SIG-M5 (cell line): ENCODE measurements around the gene ARSB.
"Not testable (repeated sequence)": the region's sequence is repeated elsewhere in the genome, so short reads cannot be mapped to it uniquely, and the experiment has no call there.

Source experiments
- DNase-seq: peaks from one replicate; lab custom pipeline; 2025; lab: John Stamatoyannopoulos, UW

The ARSB gene

DNA sequence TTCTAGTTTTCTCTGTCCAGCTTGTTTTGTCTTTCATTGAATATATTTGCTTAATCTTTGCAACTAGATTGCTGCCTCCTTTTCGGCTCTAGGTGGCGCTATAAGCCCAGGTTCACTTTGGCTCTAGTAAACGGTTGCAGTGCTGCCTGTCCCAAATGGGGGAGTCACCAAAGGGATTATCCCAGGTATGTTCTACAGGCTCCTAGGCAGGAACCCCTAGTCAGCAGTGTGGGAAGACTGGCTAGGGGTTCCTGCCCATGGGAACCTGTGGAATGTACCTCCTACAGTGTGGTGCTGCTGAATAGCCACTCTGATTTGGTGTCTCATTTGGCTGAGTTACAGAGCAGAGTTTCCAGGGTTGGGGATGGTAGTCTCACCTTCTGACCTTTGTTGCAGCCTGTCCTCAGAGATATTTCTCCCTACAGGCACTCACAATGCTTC lies 85.2 kb downstream of the ARSB start:
- no peak for DNase-seq

DNA sequence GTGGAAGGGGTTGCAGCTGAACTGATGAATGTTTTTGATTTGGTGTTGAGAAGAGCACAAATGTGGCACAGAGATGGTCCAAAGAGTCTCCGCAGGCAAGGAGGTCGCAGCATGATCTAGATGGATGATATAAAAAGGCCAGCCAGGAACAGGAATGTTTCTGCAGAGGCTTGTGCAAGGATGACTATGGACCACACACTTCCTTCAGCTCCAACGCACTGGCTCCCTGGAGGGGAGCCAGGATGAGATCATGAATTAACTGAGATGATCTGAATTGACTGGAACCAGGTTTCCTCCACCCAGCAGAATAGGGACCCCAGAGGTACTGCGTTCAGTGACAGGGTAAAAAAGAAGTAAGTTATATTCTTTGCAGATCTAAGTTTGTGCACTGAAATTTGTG lies 89.0 kb downstream of the ARSB start:
- no peak for DNase-seq

DNA sequence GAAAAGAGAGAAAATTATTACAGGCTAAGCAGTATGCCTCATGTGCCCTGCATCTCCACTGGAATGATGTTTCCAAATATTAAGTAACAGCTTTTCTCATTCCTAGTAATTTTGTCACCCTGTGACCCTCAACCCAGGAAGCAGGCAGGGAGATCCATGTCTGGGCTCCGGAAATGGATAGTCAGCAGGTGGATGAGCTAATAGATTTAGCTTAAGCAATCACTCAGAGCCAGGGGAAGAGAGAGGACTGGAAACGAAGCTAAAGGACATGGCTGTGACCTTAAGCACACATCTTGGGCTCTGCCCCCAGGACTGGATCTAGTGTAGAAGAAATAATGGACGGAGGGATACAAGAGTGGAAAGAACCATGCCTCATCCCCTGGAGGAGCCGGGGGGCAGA lies 89.5 kb downstream of the ARSB start:
- DNase-seq, result no peak

- DNase-seq, result no peak
Observed at GRCh38 chr5:78893940-78894677, 91.0 kb downstream of the ARSB start.

- no peak for DNase-seq
Observed at GRCh38 chr5:78890667-78891379, 94.3 kb downstream of the ARSB start.

- DNase-seq, result no peak
Observed at GRCh38 chr5:78889369-78890140, 95.6 kb downstream of the ARSB start.

DNA sequence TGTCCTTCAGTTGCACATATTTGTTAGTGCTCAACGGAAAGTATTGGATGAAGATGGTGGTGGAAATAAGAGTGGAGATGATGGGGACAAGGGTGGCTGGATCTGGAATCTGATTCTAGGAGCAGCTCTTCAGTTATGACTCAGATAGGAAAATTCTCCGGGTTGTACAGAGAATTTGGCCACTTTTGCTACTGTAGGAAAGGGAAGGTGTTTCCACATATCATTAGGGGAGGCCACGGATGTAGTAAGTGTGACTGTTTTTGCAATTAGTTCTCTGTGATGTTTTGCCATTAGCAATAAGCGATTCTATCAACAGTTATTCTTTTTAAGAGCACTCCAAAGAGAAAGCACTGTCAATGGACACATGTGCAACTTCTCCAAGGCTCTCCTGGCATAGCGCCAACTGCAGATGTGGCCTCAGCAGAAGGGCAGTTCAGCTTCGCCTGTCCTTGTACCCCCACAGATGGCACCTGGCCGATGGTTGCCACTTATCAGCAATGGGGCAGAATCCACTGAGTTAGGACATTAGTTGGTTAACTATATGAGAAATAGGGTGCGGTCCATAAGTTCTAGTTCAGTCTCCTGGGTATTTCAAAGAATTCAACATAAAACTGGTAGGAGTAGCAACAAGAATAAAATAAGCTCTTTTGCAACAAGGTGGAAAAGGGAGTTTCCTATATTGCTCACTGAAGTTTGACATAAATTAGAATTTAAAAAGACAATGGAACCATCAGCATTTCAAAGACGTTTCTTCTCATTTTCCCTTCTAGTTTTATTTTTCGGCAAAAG lies 96.3 kb downstream of the ARSB start:
- no peak for DNase-seq

DNA sequence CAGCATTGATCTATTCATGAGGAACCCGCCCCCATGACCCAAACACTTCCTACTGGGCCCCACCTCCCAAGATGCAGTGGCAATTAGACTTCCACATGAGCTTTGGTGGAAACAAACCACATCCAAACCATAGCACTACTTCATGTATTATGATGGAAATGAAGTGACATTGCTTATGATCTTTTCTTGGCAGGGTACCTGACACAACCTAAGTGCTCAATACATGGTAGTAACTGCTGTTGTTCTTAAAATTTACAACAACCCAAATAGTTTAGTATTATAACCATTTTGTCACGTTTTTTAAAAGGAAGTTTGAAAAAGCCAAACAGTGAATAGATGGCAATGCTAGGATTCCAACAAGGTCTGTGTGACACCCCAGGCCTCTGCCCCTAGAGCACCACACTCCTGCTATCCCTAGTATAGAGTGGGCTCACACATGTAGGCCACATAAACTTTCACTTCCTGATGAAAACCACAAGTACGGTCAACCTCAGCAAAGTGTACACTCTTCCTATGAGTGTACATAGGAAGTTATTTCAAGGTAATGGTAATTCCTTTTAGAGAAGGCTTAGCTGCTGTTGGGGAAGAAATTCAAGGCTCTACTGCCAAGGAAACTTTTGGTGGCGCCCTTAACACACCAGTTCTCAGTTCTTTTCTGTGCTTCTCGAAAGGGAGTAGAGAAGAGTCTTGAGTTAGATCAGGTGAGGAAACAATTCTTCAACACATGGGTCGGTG lies 97.6 kb downstream of the ARSB start:
- no peak for DNase-seq

GRCh38 chr5:78886341-78887230 lies 98.5 kb downstream of the ARSB start:
- no peak for DNase-seq

GRCh38 chr5:78881884-78882283 lies 103.2 kb downstream of the ARSB start:
- DNase-seq, result no peak

- no peak for DNase-seq
Observed at GRCh38 chr5:78879516-78879915, 105.6 kb downstream of the ARSB start.

- DNase-seq, result not testable (repeated sequence)
Observed at GRCh38 chr5:78866076-78866475, 119.0 kb downstream of the ARSB start.

- no peak for DNase-seq
Observed at GRCh38 chr5:78858364-78858763, 126.7 kb downstream of the ARSB start.

DNA sequence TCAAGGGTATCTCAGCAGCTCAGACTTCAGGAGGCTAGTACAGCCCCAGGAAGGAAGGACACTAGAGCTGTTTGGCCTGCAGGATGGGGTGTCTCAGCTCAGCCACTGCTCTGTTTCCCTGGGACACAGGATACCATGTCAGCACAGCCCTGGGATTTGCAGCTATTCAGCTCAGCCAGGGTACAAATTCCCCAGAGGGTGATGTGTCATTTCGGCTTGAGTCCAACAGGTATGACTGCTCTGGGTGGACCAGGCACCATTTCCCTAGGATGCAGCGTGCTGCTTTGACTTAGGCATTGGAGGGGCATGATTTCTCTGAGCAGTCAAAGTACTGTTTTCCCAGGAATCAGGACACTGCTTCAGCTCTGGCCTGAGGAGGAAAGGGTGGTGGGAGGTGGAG lies 130.1 kb downstream of the ARSB start:
- DNase-seq, result no peak

DNA sequence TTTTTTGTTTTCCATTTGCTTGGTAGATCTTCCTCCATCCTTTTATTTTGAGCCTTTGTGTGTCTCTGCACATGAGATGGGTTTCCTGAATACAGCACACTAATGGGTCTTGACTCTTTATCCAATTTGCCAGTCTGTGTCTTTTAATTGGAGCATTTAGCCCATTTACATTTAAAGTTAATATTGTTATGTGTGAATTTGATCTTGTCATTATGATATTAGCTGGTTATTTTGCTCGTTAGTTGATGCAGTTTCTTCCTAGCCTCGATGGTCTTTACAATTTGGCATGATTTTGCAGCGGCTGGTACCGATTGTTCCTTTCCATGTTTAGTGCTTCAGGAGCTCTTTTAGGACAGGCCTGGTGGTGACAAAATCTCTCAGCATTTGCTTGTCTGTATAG lies 133.2 kb downstream of the ARSB start:
- DNase-seq, result not testable (repeated sequence)

- no peak for DNase-seq
Observed at GRCh38 chr5:78845470-78845869, 139.6 kb downstream of the ARSB start.

DNA sequence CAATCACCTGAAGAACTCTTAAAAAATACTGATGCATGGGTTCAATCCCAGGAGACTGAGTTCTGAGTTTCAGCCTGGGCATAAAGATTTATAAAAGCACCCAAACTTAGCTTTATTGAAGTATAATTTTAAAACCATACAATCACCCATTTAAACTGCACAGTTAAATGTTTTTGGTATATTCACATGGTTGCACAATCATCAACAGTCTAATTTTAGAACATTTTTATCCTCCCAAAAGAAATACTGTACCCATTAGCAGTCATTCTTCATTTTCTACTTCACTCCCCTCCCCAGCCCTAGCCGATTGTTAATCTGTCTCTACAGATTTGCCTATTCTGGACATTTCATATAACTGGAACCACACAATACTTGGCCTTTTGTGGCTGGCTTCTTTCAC lies 141.7 kb downstream of the ARSB start:
- DNase-seq, result no peak

DNA sequence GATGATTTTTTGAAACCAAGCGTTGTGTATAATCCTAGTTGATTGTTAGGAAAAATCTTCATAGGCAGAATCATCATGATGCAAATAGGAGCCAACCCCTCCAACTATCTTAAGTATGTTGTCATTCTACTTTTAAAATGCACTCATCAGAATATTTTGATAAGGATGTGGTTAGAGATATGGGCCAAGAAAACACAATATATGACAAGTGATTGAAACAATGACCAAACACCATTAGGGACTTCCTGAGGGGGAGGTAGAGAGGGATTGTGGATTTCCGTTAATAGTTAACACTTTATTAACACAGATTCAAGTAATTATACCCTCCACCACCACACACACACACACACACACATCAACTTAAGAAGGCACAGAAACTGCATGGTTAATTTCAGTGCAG lies 143.3 kb downstream of the ARSB start:
- DNase-seq, result no peak

- no peak for DNase-seq
Observed at GRCh38 chr5:78838753-78839152, 146.4 kb downstream of the ARSB start.

DNA sequence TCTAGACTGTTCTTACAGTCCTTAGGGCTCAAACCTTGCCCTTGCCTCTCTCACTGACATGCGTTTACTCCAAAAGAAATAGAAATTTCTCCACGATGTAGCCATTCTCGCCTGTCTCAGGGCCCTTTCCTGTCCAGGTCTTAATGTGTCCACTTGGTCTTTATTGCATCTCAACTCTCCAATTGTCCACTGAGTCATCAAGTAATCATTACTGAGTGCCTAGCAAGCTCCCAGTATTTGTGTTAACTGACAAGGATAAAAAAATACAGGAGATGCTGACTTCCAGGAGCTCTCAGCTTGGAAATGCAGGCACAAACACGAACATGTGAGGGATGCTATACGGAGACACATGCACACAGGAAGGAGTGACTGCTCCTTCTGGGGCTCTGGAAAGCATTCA lies 147.3 kb downstream of the ARSB start:
- DNase-seq, result no peak
